Right hindlimb (tissue), 1 donor: Measurements from ENCODE around the gene TSPAN12.
"Not testable (repeated sequence)": the region's sequence is repeated elsewhere in the genome, so short reads cannot be mapped to it uniquely, and the experiment has no call there.

Experiments
- DNase-seq: peaks from one replicate; pipeline ENCODE4 v3.0.0-alpha.2; 2018

TSPAN12 gene

DNA sequence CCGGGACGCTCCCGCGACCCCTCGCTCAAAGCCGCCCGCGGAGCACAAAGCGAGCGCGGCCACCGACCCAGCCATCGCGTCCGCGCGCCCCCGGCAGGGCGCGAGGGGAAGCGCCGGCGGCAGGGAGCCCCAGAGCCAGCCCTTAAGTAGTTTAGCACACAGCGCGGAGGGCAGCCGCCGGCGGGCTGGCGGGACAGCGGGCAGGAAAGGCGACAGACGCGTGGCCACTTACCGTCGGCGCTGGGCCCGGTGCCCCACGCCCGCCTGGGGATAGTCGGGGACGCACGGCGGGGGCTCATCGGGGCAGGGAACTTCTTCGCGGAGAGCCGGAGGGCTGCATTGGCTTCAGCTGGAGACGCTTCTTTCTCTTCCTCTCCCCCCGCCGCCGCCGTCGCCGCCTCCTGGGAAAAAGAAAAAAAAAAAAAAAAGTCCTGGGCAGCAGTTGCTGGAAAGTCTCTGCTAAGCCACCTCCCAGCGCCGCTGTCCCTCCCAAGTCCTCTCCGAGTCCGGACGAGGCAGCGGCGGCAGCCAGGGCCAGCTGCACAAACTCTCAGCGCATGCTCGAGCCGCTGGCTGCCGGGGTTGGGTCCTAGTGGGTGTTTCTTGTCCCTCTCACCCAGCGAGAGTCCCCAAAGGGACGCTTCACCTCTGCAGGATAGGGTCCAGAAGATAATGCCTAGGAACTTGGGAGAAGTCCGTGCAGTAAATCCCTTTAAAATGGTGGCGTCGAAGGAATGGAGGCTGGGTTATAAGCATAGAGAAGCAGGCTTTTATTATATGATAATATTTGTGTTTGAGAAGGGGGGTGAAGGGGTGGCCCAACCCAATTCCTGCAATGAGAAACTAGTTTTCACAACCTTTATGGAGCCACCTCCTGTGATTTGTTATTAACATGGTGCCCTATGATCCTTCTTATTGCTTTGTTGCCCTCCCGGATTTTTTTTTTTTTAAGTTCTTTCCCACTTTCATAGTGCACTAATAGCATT is at the start of gene TSPAN12:
TSPAN12 (minus strand) TSS at position 557 of the 986 bp plus-strand sequence. CDS start 1,381 bp downstream, outside the sequence.
- DNase-seq = peak; percentile 91

DNA sequence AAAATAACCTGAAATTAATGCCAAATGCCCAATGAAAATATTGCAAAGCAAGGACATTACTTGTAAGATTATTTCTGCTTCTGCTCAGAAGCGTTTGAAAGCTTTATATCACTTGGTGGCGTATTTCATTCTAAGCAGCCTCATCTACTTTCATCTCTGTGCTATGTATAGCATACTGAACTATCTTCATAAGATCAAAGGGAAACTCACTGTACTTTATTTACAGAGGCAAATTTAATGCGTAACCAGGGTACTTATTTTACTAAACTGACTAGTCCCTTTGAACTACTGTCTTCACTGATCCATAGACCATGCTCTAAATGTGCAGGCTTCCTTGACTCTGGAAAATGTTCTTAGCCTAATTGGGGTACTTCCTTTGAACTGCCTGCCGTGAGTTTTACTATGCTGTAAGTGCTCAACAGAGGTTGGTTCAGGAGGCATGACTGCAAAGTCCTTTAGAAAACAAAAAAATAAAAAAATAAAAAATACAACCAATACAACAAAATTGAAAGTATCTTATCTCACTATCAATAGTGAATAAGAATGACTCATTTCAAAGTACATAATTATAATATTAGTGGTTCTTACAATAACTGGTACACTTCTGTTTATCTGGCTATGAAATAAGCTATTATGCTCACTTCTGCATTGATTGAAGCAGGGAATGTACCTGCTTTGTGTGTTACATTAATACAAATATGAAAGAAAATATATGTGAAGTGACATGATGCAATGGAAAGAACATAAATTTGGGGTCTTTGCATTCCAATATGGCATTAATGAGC is 41.0 kb upstream of the TSPAN12 start:
- DNase-seq = no peak

DNA sequence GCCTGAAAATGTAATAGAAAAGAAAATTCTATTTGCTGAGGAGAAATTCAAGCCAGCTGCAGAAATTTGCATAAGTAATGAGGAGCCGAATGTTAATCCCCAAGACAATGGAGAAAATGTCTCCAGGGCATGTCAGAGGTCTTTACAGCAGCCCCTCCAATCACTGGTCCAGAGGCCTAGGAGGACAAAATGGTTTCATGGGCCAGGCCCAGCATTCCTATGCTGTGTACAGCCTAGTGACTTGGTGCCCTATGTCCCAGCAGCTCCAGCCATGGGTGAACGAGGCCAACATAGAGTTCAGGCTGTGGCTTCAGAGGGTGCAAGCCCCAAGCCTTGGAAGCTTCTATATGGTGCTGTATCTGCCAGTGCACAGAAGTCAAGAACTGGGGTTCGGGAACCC is 37.3 kb upstream of the TSPAN12 start:
- DNase-seq = not testable (repeated sequence)

GRCh38 chr7:120885602-120886001 is 27.7 kb upstream of the TSPAN12 start:
- DNase-seq = not testable (repeated sequence)

- peak; percentile 25 for DNase-seq
Measured at GRCh38 chr7:120877701-120878100, 19.8 kb upstream of the TSPAN12 start.

DNA sequence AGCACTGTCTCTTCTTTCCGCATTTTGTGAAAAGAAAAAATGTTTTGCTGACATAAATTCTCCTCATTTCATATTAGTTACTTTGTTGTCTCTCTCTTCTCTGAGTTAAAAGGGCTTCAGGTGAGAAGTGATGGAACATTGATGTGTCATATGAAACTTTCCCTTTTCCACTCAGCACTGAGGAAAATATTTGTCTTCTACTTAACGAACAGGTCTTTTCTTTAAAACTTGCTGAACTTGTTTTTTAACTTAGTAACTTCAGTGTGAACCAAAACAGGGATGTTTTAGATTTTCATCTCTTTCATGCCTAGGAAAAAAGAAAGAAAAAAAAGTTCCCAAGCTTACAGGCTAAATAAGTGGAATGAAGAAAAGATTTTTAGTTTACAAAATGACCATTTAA is 19.0 kb upstream of the TSPAN12 start:
- DNase-seq = no peak

DNA sequence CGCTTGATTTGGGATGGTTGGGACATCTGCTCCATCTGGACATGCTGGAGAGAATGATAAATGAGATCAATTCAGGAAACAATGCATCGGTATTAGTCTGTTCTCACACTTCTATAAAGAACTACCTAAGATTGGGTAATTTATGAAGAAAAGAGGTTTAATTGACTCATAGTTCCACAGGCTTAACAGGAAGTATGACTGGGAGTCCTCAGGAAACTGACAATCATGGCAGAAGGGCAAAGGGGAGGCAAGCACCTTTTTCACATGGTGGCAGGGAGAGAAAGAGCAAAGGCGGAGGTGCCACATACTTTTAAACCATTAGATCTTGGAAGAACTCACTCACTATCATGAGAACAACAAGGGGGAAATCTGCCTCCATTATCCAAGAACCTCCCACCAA is 16.8 kb upstream of the TSPAN12 start:
- no peak for DNase-seq

- no peak for DNase-seq
Measured at GRCh38 chr7:120874016-120874415, 16.1 kb upstream of the TSPAN12 start.

- DNase-seq = no peak
Measured at GRCh38 chr7:120873401-120873800, 15.5 kb upstream of the TSPAN12 start.

GRCh38 chr7:120869700-120870099 is 11.8 kb upstream of the TSPAN12 start:
- no peak for DNase-seq

GRCh38 chr7:120867932-120868331 is 10.0 kb upstream of the TSPAN12 start:
- DNase-seq = no peak

GRCh38 chr7:120865191-120865981 is 7.4 kb upstream of the TSPAN12 start:
- no peak for DNase-seq

- DNase-seq = peak; percentile 48
Measured at GRCh38 chr7:120864141-120864900, 6.4 kb upstream of the TSPAN12 start.

DNA sequence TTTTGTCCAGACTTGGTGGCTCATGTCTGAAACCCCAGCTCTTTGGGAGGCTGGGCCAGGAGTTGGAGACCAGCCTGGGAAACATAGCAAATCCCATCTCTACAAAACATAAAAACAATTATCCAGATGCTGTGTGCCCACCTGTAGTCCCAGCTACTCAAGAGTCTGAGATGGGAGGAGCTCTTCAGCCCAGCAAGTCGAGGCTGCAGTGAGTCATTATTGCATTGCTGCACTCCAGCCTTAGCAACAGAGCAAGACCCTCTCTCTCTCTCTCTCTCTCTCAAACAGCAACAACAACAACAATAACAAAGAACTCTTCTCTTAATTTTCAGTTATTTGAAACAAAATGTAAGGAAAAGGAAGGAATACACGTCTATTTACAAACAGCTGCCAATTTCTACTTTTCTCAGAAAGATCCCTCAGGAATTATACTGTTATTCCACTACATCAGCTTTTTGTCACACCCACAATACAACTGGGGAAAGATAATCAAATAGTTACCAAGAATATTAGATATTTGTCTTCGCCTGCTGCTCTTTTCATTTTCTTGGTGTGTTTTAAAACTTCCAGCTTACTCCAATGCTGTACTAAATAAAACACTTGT is 5.1 kb upstream of the TSPAN12 start:
- DNase-seq = no peak

GRCh38 chr7:120860156-120860555 is 2.2 kb upstream of the TSPAN12 start:
- DNase-seq = no peak

DNA sequence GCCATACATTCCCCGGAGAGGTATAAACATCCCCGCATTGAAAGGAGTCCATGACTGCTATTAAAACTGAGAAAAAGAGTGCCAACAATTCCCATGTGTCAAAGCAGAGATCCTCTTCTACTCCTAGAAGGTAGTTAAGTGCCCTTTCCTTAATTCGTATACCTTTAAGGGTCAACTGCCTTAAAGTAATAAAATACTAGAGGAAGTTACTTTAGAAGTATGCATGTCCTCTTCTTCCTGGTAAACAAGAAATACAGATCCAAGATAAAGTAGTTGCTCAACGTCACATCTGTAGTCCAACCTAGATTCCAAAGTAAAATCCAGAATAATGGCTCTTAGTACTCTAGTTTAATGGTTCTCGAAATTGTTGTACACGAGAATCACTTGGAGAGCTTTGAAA is 1.5 kb upstream of the TSPAN12 start:
- DNase-seq = no peak

- DNase-seq = peak; percentile 72
Measured at GRCh38 chr7:120856621-120857352, 1.2 kb downstream of the TSPAN12 start.

GRCh38 chr7:120856198-120856597 is 1.7 kb downstream of the TSPAN12 start:
- no peak for DNase-seq

GRCh38 chr7:120852700-120853099 is 5.2 kb downstream of the TSPAN12 start:
- no peak for DNase-seq

GRCh38 chr7:120843109-120843508 is 14.8 kb downstream of the TSPAN12 start:
- DNase-seq = no peak

DNA sequence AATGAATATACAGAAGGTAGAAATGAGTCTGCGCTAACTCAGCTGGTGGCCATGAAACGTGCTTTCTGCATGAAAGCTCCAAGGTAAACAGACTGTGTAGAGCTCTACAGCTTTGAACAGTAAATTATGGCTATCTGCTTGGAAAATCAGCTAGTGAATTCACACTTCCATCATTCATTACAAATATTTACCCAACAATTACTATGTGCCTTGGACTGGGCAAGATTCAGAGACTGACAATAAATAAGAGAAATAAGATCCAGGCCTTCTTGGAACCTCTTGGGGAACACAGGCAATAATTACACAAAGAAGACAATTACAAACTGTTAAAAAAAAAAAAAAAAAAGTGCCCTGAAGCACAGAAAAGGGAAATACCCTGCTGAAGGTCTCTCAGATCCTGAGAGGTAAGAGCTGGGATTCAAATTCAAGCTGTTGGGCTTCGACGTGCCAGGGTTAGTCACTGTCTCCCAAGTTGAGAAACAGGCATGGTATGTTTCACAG is 15.8 kb downstream of the TSPAN12 start:
- DNase-seq = no peak
